Fibroblast of mammary gland (primary cell): Measurements from ENCODE around the gene TESMIN.

ENCODE experiments used
- DNase-seq: peaks from one replicate; pipeline ENCODE4 v3.0.0-alpha.2; 2010; ENCODE audit warnings: low read depth
- H3K4me3 ChIP-seq: 2 replicates; pipeline ENCODE4 v1.5.1; 2011; ENCODE audit warnings: low read depth, mild to moderate bottlenecking, low read length, moderate library complexity; ENCODE audit not compliant: control insufficient read depth
- CTCF ChIP-seq: conservative IDR thresholded peaks from 2 replicates; pipeline ENCODE4 v1.5.1; 2011; ENCODE audit warnings: low read depth, low read length, inconsistent platforms; ENCODE audit not compliant: control insufficient read depth, insufficient read depth

TESMIN gene

GRCh38 chr11:68698993-68699392, 52.3 kb downstream of the TESMIN start:
- TF ChIP-seq CTCF = no peak
- no peak for DNase-seq
- H3K4me3 ChIP-seq = no peak overlapping the region

GRCh38 chr11:68695531-68695930, 55.8 kb downstream of the TESMIN start:
- TF ChIP-seq CTCF = no peak
- no peak for DNase-seq
- no peak overlapping the region for H3K4me3 ChIP-seq

- DNase-seq = no peak
- no peak for TF ChIP-seq CTCF
- H3K4me3 ChIP-seq = no peak overlapping the region
Measured at GRCh38 chr11:68694431-68695297, 56.7 kb downstream of the TESMIN start.

GRCh38 chr11:68693484-68693882, 57.8 kb downstream of the TESMIN start:
- no peak for DNase-seq
- TF ChIP-seq CTCF = no peak
- no peak overlapping the region for H3K4me3 ChIP-seq

GRCh38 chr11:68692871-68693483, 58.3 kb downstream of the TESMIN start:
- DNase-seq = no peak
- TF ChIP-seq CTCF = no peak
- no peak overlapping the region for H3K4me3 ChIP-seq

GRCh38 chr11:68692115-68692514, 59.2 kb downstream of the TESMIN start:
- TF ChIP-seq CTCF = no peak
- DNase-seq = no peak

GRCh38 chr11:68691402-68691784, 59.9 kb downstream of the TESMIN start:
- H3K4me3 ChIP-seq = no peak overlapping the region
- TF ChIP-seq CTCF = no peak
- no peak for DNase-seq

More at GRCh38 chr11:68692115-68692514, 59.2 kb downstream of the TESMIN start:
- H3K4me3 ChIP-seq = no peak overlapping the region
